ENCODE data around the gene CNTN2.

Gene CNTN2

DNA sequence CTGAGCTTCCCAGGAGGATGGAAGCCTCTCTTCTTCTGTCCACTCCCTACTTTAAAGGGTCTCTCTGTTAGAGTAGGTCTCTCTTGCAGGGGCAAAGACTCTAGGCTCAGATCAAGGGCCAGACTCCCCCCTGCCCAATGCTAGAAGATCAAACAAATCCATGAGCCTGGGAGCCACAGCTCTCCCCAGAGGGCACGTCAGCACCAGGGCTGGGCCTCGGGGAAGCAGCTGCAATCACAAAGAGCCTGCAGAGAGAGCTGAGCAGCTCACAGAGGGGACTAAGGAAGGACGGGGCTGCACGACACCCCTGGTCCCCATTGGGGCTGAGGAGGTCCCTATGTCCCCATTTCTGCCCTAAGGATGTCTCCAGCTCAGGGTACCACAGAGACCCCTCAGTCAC is 3.9 kb downstream of the CNTN2 start:
- 47% methylated on average over 3 of the region's 4 CpGs for WGBS
- DNase-seq = no peak
- H2BK12ac ChIP-seq (ENCODE audit: low read length in 2 of 2) = no peak overlapping the region

DNA sequence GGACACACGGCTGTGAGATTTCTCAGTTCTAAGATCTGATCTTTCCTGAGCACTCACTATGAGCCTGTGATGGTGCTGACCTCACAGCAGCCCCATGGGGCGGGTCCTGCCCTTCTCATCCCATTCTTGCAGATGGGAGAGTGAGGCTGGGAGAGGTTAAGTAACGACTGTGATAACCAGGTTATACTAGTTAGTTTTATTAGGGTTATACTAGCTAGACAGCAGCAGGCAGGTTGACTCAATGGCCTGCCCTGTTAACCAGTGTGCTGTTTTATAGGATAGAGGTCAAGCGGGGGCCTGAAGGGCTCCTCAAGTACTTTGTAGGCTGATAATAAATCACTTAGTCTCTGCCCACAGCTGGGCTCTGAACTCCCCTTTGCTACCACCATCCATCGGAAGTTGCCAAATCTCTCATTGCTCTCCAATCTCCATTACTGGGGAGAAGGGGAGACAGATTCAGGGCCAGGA is 4.8 kb downstream of the CNTN2 start:
- Histone ChIP-seq H2BK15ac (ENCODE audit: low read depth, poor library complexity, severe bottlenecking) (no peak overlapping the region), H2BK12ac (ENCODE audit: low read length in 2 of 2) (no peak overlapping the region), H2AK5ac (ENCODE audit: low read length, severe bottlenecking) (no peak overlapping the region), H3K14ac (ENCODE audit: low read length in 2 of 2) (no peak overlapping the region), H2BK120ac (ENCODE audit: low read depth, low read length) (no peak overlapping the region), H3K9me3 (ENCODE audit: control insufficient read depth, low read length) (no peaks in the 10 kb centered on the region), H2AFZ (ENCODE audit: low read depth, low read length) (no peak overlapping the region), H3K79me1 (replicated peaks; ENCODE audit: low read length, poor library complexity, severe bottlenecking) (no peaks in the 10 kb centered on the region), H3K27ac (ENCODE audit: low read length, poor library complexity, severe bottlenecking) (no peak overlapping the region), H3K4me2 (ENCODE audit: low read length, poor library complexity, severe bottlenecking) (no peak overlapping the region), H4K91ac (ENCODE audit: low read length) (no peak overlapping the region), H3K27me3 (ENCODE audit: control insufficient read depth in 1 of 2, insufficient read depth in 1 of 2, low read length in 2 of 2) (peaks cover 80 to 96% of the 10 kb centered on the region in 2 experiments), H3K23ac (ENCODE audit: low read length in 2 of 2) (no peak overlapping the region), H3K4me1 (ENCODE audit: control insufficient read depth, insufficient read depth, low read depth, low read length) (no peaks in the 10 kb centered on the region), H3K18ac (ENCODE audit: low read depth in 1 of 2, low read length in 2 of 2) (no peak overlapping the region), H3K9ac (ENCODE audit: low read length) (no peak overlapping the region), H3K4ac (ENCODE audit: low read depth in 1 of 2, low read length in 2 of 2) (no peak overlapping the region), H2BK5ac (ENCODE audit: low read depth, low read length, poor library complexity, severe bottlenecking) (no peak overlapping the region), H3K4me3 (ENCODE audit: insufficient read depth in 1 of 2, low read depth in 1 of 2, low read length in 2 of 2) (no peak overlapping the region), H3K36me3 (ENCODE audit: control insufficient read depth in 1 of 2, insufficient read depth in 2 of 2, low read depth in 1 of 2, low read length in 2 of 2) (no peaks in the 10 kb centered on the region), H4K8ac (ENCODE audit: low read length) (no peak overlapping the region)
- no peak for DNase-seq
- 68% methylated on average over 4 of the region's 5 CpGs for WGBS

More for the DNA sequence above, 3.9 kb downstream of the CNTN2 start:
- no peak overlapping the region for H4K91ac ChIP-seq (ENCODE audit: low read length)
- H2AK5ac ChIP-seq (ENCODE audit: low read length, severe bottlenecking) = no peak overlapping the region
- H3K4me1 ChIP-seq (ENCODE audit: control insufficient read depth, insufficient read depth, low read depth, low read length) = no peaks in the 10 kb centered on the region
- no peak overlapping the region for H3K23ac ChIP-seq (ENCODE audit: low read length in 2 of 2)
- H2AFZ ChIP-seq (ENCODE audit: low read depth, low read length) = no peak overlapping the region
- no peaks in the 10 kb centered on the region for H3K79me1 ChIP-seq (replicated peaks; ENCODE audit: low read length, poor library complexity, severe bottlenecking)
- no peak overlapping the region for H3K18ac ChIP-seq (ENCODE audit: low read depth in 1 of 2, low read length in 2 of 2)
- H3K27me3 ChIP-seq (ENCODE audit: control insufficient read depth in 1 of 2, insufficient read depth in 1 of 2, low read length in 2 of 2) = peaks cover 80 to 96% of the 10 kb centered on the region in 2 experiments
- no peak overlapping the region for H3K4me3 ChIP-seq (ENCODE audit: insufficient read depth in 1 of 2, low read depth in 1 of 2, low read length in 2 of 2)
- H3K4ac ChIP-seq (ENCODE audit: low read depth in 1 of 2, low read length in 2 of 2) = no peak overlapping the region
- H3K4me2 ChIP-seq (ENCODE audit: low read length, poor library complexity, severe bottlenecking) = no peak overlapping the region
- H3K27ac ChIP-seq (ENCODE audit: low read length, poor library complexity, severe bottlenecking) = no peak overlapping the region
- H2BK15ac ChIP-seq (ENCODE audit: low read depth, poor library complexity, severe bottlenecking) = no peak overlapping the region
- H3K14ac ChIP-seq (ENCODE audit: low read length in 2 of 2) = no peak overlapping the region
- no peaks in the 10 kb centered on the region for H3K9me3 ChIP-seq (ENCODE audit: control insufficient read depth, low read length)
- H3K9ac ChIP-seq (ENCODE audit: low read length) = no peak overlapping the region
- H2BK5ac ChIP-seq (ENCODE audit: low read depth, low read length, poor library complexity, severe bottlenecking) = no peak overlapping the region
- no peak overlapping the region for H4K8ac ChIP-seq (ENCODE audit: low read length)
- no peaks in the 10 kb centered on the region for H3K36me3 ChIP-seq (ENCODE audit: control insufficient read depth in 1 of 2, insufficient read depth in 2 of 2, low read depth in 1 of 2, low read length in 2 of 2)
- no peak overlapping the region for H2BK120ac ChIP-seq (ENCODE audit: low read depth, low read length)

GRCh38 chr1:205048382-205048781 is 5.4 kb downstream of the CNTN2 start:
- Histone ChIP-seq H3K27me3 (ENCODE audit: control insufficient read depth in 1 of 2, insufficient read depth in 1 of 2, low read length in 2 of 2) (peaks cover 82 to 98% of the 10 kb centered on the region in 2 experiments), H3K27ac (ENCODE audit: low read length, poor library complexity, severe bottlenecking) (no peak overlapping the region), H3K79me1 (replicated peaks; ENCODE audit: low read length, poor library complexity, severe bottlenecking) (no peaks in the 10 kb centered on the region), H3K9me3 (ENCODE audit: control insufficient read depth, low read length) (no peaks in the 10 kb centered on the region), H2BK5ac (ENCODE audit: low read depth, low read length, poor library complexity, severe bottlenecking) (no peak overlapping the region), H2AK5ac (ENCODE audit: low read length, severe bottlenecking) (no peak overlapping the region), H4K8ac (ENCODE audit: low read length) (no peak overlapping the region), H3K23ac (ENCODE audit: low read length in 2 of 2) (no peak overlapping the region), H2BK120ac (ENCODE audit: low read depth, low read length) (no peak overlapping the region), H2AFZ (ENCODE audit: low read depth, low read length) (no peak overlapping the region), H3K36me3 (ENCODE audit: control insufficient read depth in 1 of 2, insufficient read depth in 2 of 2, low read depth in 1 of 2, low read length in 2 of 2) (no peaks in the 10 kb centered on the region), H3K9ac (ENCODE audit: low read length) (no peak overlapping the region), H3K4me2 (ENCODE audit: low read length, poor library complexity, severe bottlenecking) (no peak overlapping the region), H3K4me3 (ENCODE audit: insufficient read depth in 1 of 2, low read depth in 1 of 2, low read length in 2 of 2) (no peak overlapping the region), H3K18ac (ENCODE audit: low read depth in 1 of 2, low read length in 2 of 2) (no peak overlapping the region), H3K14ac (ENCODE audit: low read length in 2 of 2) (no peak overlapping the region), H3K4ac (ENCODE audit: low read depth in 1 of 2, low read length in 2 of 2) (no peak overlapping the region), H3K4me1 (ENCODE audit: control insufficient read depth, insufficient read depth, low read depth, low read length) (no peaks in the 10 kb centered on the region), H2BK12ac (ENCODE audit: low read length in 2 of 2) (no peak overlapping the region), H2BK15ac (ENCODE audit: low read depth, poor library complexity, severe bottlenecking) (no peak overlapping the region), H4K91ac (ENCODE audit: low read length) (no peak overlapping the region)
- DNase-seq = no peak
- 85% methylated on average over 9 of the region's 9 CpGs for WGBS

DNA sequence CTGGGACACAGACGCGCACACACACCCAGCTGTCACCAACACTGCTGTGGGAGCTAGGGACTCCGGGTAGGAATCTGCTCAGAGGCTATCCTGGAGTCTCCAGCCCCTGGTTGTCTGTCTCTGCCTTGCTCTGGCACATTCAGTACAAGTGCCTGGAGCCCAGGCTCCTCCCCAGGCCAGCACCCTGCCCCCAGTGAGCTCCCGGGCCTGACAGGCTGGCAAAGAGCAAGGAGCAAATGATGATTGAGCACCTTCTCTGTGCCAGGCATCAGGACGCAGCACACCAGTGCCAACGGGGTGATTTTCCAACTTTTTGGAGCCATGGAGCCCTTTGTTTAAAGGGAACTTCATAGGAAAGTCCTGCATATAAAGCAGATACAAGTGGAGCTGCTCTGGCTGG is 6.5 kb downstream of the CNTN2 start:
- no peak overlapping the region for H3K18ac ChIP-seq (ENCODE audit: low read depth in 1 of 2, low read length in 2 of 2)
- no peaks in the 10 kb centered on the region for H3K36me3 ChIP-seq (ENCODE audit: control insufficient read depth in 1 of 2, insufficient read depth in 2 of 2, low read depth in 1 of 2, low read length in 2 of 2)

More for the DNA sequence above, 6.5 kb downstream of the CNTN2 start:
- H2BK15ac ChIP-seq (ENCODE audit: low read depth, poor library complexity, severe bottlenecking) = no peak overlapping the region
- no peak overlapping the region for H2BK12ac ChIP-seq (ENCODE audit: low read length in 2 of 2)
- H3K27me3 ChIP-seq (ENCODE audit: control insufficient read depth in 1 of 2, insufficient read depth in 1 of 2, low read length in 2 of 2) = peaks cover 77 to 97% of the 10 kb centered on the region in 2 experiments
- no peak overlapping the region for H2BK5ac ChIP-seq (ENCODE audit: low read depth, low read length, poor library complexity, severe bottlenecking)
- no peak overlapping the region for H4K8ac ChIP-seq (ENCODE audit: low read length)
- H3K4me2 ChIP-seq (ENCODE audit: low read length, poor library complexity, severe bottlenecking) = no peak overlapping the region
- H4K91ac ChIP-seq (ENCODE audit: low read length) = no peak overlapping the region
- no peaks in the 10 kb centered on the region for H3K9me3 ChIP-seq (ENCODE audit: control insufficient read depth, low read length)
- H3K4ac ChIP-seq (ENCODE audit: low read depth in 1 of 2, low read length in 2 of 2) = no peak overlapping the region
- H2AFZ ChIP-seq (ENCODE audit: low read depth, low read length) = no peak overlapping the region
- no peak overlapping the region for H3K14ac ChIP-seq (ENCODE audit: low read length in 2 of 2)
- H3K4me1 ChIP-seq (ENCODE audit: control insufficient read depth, insufficient read depth, low read depth, low read length) = no peaks in the 10 kb centered on the region
- DNase-seq = no peak
- H3K9ac ChIP-seq (ENCODE audit: low read length) = no peak overlapping the region
- H3K23ac ChIP-seq (ENCODE audit: low read length in 2 of 2) = no peak overlapping the region
- no peak overlapping the region for H3K4me3 ChIP-seq (ENCODE audit: insufficient read depth in 1 of 2, low read depth in 1 of 2, low read length in 2 of 2)
- 72% methylated on average over 6 of the region's 6 CpGs for WGBS
- H2AK5ac ChIP-seq (ENCODE audit: low read length, severe bottlenecking) = no peak overlapping the region
- H3K79me1 ChIP-seq (replicated peaks; ENCODE audit: low read length, poor library complexity, severe bottlenecking) = no peaks in the 10 kb centered on the region
- no peak overlapping the region for H2BK120ac ChIP-seq (ENCODE audit: low read depth, low read length)
- H3K27ac ChIP-seq (ENCODE audit: low read length, poor library complexity, severe bottlenecking) = no peak overlapping the region
